Measurements from ENCODE around the gene C15orf61.

The C15orf61 gene

DNA sequence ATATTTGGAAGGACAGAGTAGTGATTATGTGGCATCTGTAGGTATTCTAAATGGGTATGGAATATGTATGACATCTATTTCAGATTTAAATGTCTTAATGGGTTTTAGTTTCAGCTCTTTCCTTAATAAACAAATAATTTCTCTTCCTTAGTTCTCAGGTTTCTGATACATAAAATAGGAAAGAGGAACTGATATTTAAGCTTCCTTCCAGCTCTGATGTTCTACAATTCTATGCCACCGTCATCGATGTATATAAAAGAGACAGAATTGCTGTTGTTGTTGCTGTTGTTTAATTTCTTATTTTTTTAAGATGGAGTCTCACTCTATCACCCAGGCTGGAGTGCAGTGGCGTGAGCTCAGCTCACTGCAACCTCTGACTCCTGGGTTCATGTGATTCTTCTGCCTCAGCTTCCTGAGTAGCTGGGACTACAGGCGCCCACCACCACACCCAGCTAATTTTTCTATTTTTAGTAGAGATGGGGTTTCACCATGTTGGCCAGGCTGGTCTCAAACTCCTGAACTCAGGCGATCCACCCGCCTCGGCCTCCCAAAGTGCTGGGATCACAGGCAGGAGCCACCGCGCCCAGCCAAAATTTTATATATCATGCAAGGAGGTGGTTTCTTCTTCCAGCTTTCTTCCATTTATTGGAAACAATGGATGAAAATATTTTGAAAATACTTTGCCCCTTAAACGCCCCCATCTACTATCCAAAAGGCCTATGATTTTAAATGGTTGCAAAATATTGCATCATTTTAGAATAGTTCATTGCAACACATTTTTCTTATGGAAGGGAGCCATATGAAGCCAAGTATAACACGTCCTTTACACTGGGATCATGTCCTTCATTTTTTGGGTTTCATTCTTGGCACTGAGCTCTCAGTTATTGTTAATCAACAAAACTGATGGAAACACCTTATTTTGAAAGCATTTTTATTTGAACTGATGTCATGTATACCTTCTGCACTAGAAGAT lies 13.9 kb upstream of the C15orf61 start:
- DNase-seq (ENCODE audit: insufficient read length, low spot score) (no peak), FAIRE-seq (no peak)
- TF ChIP-seq, protein P1, sequence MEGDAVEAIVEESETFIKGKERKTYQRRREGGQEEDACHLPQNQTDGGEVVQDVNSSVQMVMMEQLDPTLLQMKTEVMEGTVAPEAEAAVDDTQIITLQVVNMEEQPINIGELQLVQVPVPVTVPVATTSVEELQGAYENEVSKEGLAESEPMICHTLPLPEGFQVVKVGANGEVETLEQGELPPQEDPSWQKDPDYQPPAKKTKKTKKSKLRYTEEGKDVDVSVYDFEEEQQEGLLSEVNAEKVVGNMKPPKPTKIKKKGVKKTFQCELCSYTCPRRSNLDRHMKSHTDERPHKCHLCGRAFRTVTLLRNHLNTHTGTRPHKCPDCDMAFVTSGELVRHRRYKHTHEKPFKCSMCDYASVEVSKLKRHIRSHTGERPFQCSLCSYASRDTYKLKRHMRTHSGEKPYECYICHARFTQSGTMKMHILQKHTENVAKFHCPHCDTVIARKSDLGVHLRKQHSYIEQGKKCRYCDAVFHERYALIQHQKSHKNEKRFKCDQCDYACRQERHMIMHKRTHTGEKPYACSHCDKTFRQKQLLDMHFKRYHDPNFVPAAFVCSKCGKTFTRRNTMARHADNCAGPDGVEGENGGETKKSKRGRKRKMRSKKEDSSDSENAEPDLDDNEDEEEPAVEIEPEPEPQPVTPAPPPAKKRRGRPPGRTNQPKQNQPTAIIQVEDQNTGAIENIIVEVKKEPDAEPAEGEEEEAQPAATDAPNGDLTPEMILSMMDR (IDR thresholded peaks at IDR 0.05; ENCODE audit: insufficient read depth, missing control alignments) = no peak

DNA sequence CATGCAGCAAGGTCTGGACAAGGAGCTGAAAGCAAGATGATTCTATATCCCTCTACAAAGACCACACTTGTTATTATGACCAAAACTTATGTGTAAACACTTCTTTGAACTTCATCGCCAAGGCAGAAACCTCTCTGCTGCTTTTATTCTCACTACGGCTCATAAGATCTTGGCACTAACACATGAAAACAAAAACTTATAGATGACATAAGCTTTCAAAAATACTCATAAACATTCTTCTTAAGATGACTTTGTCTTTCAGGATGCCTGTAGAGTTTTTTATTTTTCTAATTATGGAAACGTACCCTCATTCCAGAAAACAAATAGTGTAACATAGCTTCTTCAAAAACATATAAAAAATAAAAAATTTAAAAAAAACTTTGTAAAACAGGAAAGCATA lies 12.5 kb upstream of the C15orf61 start:
- DNase-seq (ENCODE audit: insufficient read length, low spot score) (no peak), FAIRE-seq (no peak)
- TF ChIP-seq, protein P1 (IDR thresholded peaks at IDR 0.05; ENCODE audit: insufficient read depth, missing control alignments) = no peak

DNA sequence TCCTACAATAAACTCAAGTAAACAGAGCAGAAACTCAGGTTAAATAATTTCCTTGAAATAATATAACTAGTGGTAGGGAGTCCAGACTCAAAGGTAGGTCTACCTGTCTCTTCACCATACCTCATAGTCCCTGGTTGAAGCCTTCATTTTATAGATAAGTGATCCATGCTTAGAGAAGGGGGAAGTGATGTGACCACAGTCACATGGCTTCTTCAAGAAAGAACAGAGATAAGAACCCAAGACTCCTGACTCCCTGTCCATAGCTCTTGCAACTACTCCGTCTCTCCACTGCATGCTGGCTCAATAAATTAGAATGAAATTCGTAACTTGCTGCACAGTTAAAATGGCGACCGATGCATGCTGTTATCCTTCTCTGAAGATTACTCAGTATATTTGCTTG lies 11.0 kb upstream of the C15orf61 start:
- TF ChIP-seq, protein P1 (IDR thresholded peaks at IDR 0.05; ENCODE audit: insufficient read depth, missing control alignments) = no peak
- DNase-seq (ENCODE audit: insufficient read length, low spot score) = no peak
- no peak for FAIRE-seq

DNA sequence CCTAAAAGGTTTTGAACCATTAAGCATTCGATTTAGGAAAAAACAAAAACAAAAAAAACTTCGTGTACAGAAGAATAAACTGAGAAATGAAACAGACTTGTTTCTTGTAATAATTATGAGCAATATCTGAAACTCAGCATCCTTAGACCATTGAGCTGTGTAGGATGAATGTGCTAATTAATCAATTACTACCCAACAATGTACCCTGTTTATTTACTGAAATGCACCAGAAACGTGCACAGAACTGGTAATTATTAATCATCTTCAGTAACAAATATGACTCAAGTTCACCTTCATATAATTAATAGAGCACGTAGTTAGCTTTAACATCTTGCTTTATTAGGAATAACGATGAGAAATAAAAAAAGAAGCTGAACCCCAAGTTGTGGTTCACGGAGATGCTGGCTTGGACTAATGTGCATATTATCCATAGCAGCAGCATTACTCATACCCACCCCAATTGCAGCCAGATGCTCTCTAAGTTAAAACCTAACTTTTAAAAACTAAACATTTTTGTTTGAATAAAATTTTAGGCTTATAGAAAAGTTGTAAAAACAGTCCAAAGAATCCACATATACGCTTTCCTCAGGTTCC lies 10.2 kb upstream of the C15orf61 start:
- no peak for FAIRE-seq
- DNase-seq (ENCODE audit: insufficient read length, low spot score) = no peak
- TF ChIP-seq, protein P1 (IDR thresholded peaks at IDR 0.05; ENCODE audit: insufficient read depth, missing control alignments) = no peak

DNA sequence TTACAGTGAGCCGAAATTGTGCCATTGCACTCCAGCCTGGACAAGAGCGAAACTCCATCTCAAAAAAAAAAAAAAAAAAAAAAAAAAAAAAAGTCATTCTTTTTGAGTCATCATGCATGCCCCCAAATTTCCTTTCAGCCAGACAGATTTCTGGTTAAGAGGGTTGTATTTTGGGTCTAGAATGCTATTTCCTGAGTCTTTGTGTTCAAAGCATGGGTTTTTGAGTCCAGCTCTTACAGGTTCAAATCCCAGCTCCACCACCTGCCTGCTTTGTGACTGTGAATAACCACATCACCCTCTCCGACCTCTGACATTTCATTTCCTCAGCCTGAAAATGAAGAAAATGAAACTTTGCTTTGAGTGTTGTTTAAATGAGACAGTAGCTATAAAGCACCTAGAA lies 9.3 kb upstream of the C15orf61 start:
- DNase-seq (ENCODE audit: insufficient read length, low spot score) (no peak), FAIRE-seq (no peak)
- TF ChIP-seq, protein P1 (IDR thresholded peaks at IDR 0.05; ENCODE audit: insufficient read depth, missing control alignments) = no peak

DNA sequence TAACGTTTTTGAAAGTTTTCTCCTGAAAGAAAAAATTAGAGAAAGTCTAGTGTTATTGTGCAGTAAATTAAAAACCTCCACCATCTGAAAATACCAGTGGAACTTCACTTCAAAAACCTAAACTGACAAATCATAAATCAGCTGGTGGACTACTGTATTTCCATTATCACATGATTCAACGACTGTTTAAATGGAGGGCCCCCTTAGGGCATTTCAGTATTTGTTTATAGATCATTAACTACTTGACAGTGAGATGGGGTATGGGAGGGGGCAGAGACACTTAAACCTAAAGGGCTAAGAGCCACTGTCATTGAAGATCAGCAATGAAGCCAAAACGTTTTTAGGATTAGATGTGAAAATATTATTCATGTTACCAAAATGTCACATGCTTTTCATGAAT lies 8.8 kb upstream of the C15orf61 start:
- TF ChIP-seq, protein P1 (IDR thresholded peaks at IDR 0.05; ENCODE audit: insufficient read depth, missing control alignments) = no peak
- DNase-seq (ENCODE audit: insufficient read length, low spot score) (no peak), FAIRE-seq (no peak)

All from D721Med (cell line).